ENCODE data around the gene GOT2.
A peak's percentile ranks its signal among the peaks of the same experiment; 100 is the strongest.
"Not testable (repeated sequence)": the region's sequence is repeated elsewhere in the genome, so short reads cannot be mapped to it uniquely, and the experiment has no call there.

GOT2 gene

GRCh38 chr16:58716468-58716867 lies 17.6 kb downstream of the GOT2 start:
- no peak for DNase-seq

GRCh38 chr16:58713742-58714141 lies 20.4 kb downstream of the GOT2 start:
- DNase-seq, result no peak

- DNase-seq, result no peak
Measured at GRCh38 chr16:58709333-58709732, 24.8 kb downstream of the GOT2 start.

GRCh38 chr16:58699151-58699550 lies 35.0 kb downstream of the GOT2 start:
- DNase-seq, result no peak

GRCh38 chr16:58695368-58695767 lies 38.7 kb downstream of the GOT2 start:
- no peak for DNase-seq

- no peak for DNase-seq
Measured at GRCh38 chr16:58692450-58692849, 41.7 kb downstream of the GOT2 start.

- DNase-seq, result not testable (repeated sequence)
Measured at GRCh38 chr16:58686985-58687706, 47.0 kb downstream of the GOT2 start.

- no peak for DNase-seq
Measured at GRCh38 chr16:58685084-58685449, 49.0 kb downstream of the GOT2 start.

GRCh38 chr16:58684354-58685083 lies 49.6 kb downstream of the GOT2 start, which contains the start of gene SLC38A7:
Gene SLC38A7 (minus strand): TSS chr16:58684770. CDS start chr16:58680126, 4,644 bp downstream.
- peak; percentile 86 for DNase-seq

- no peak for DNase-seq
Measured at GRCh38 chr16:58684001-58684353, 50.1 kb downstream of the GOT2 start.

- DNase-seq, result no peak
Measured at GRCh38 chr16:58679763-58680162, 54.4 kb downstream of the GOT2 start.

GRCh38 chr16:58678716-58679115 lies 55.4 kb downstream of the GOT2 start:
- peak; percentile 19 for DNase-seq

- no peak for DNase-seq
Measured at GRCh38 chr16:58678269-58678668, 55.8 kb downstream of the GOT2 start.

- DNase-seq, result no peak
Measured at GRCh38 chr16:58670946-58671583, 63.1 kb downstream of the GOT2 start.

- DNase-seq, result no peak
Measured at GRCh38 chr16:58670177-58670576, 63.9 kb downstream of the GOT2 start.

- DNase-seq, result no peak
Measured at GRCh38 chr16:58665200-58665599, 68.9 kb downstream of the GOT2 start.

- peak; percentile 44 for DNase-seq
Measured at GRCh38 chr16:58661199-58661830, 72.8 kb downstream of the GOT2 start.

- not testable (repeated sequence) for DNase-seq
Measured at GRCh38 chr16:58659911-58660310, 74.2 kb downstream of the GOT2 start.

GRCh38 chr16:58658796-58659211 lies 75.3 kb downstream of the GOT2 start:
- no peak for DNase-seq
